HG02763 (cell line): ENCODE data around the gene CACNA1G.

Source experiments
- ATAC-seq: cut with Tn5 transposase; IDR thresholded peaks from one replicate; pipeline ENCODE4 v1.9.1; 2021; ENCODE audit warnings: mild to moderate bottlenecking, moderate library complexity; ENCODE audit not compliant: unreplicated experiment

The CACNA1G gene

GRCh38 chr17:50585346-50585745 is 24.8 kb downstream of the CACNA1G start:
- ATAC-seq, result no peak

GRCh38 chr17:50585891-50586290 is 25.4 kb downstream of the CACNA1G start:
- ATAC-seq, result no peak

- no peak for ATAC-seq
Observed at GRCh38 chr17:50586421-50587247, 26.1 kb downstream of the CACNA1G start.

- no peak for ATAC-seq
Observed at GRCh38 chr17:50587571-50587970, 27.1 kb downstream of the CACNA1G start.

GRCh38 chr17:50588391-50589049 is 28.0 kb downstream of the CACNA1G start:
- ATAC-seq, result no peak

- ATAC-seq, result no peak
Observed at GRCh38 chr17:50589095-50589705, 28.7 kb downstream of the CACNA1G start.

GRCh38 chr17:50590946-50591737 is 30.6 kb downstream of the CACNA1G start:
- no peak for ATAC-seq

- no peak for ATAC-seq
Observed at GRCh38 chr17:50593321-50593720, 32.8 kb downstream of the CACNA1G start.

GRCh38 chr17:50594128-50594823 is 33.8 kb downstream of the CACNA1G start:
- ATAC-seq, result no peak

GRCh38 chr17:50594892-50595291 is 34.4 kb downstream of the CACNA1G start:
- no peak for ATAC-seq

GRCh38 chr17:50596191-50597037 is 35.9 kb downstream of the CACNA1G start:
- no peak for ATAC-seq

GRCh38 chr17:50598487-50598886 is 38.0 kb downstream of the CACNA1G start:
- no peak for ATAC-seq

- no peak for ATAC-seq
Observed at GRCh38 chr17:50599606-50600005, 39.1 kb downstream of the CACNA1G start.

GRCh38 chr17:50601823-50602375 is 41.4 kb downstream of the CACNA1G start:
- ATAC-seq, result no peak

GRCh38 chr17:50602836-50603235 is 42.3 kb downstream of the CACNA1G start:
- ATAC-seq, result no peak

GRCh38 chr17:50603340-50603739 is 42.8 kb downstream of the CACNA1G start:
- no peak for ATAC-seq

- ATAC-seq, result no peak
Observed at GRCh38 chr17:50604513-50604912, 44.0 kb downstream of the CACNA1G start.

- ATAC-seq, result no peak
Observed at GRCh38 chr17:50605429-50605828, 44.9 kb downstream of the CACNA1G start.

GRCh38 chr17:50607522-50608175 is 47.1 kb downstream of the CACNA1G start:
- ATAC-seq, result no peak
